HG02970 (cell line): Measurements from ENCODE around the gene UBASH3B.
"Not testable (repeated sequence)": the region's sequence is repeated elsewhere in the genome, so short reads cannot be mapped to it uniquely, and the experiment has no call there.

Experiments
- ATAC-seq: cut with Tn5 transposase; IDR thresholded peaks from one replicate; pipeline ENCODE4 v1.9.1; 2021; ENCODE audit warnings: mild to moderate bottlenecking, moderate library complexity, moderate number of reproducible peaks; ENCODE audit not compliant: unreplicated experiment, low FRiP score

Gene UBASH3B

GRCh38 chr11:122726028-122726427, 70.5 kb downstream of the UBASH3B start:
- no peak for ATAC-seq

GRCh38 chr11:122727101-122727929, 71.8 kb downstream of the UBASH3B start:
- ATAC-seq: no peak

- no peak for ATAC-seq
Measured at GRCh38 chr11:122728561-122728960, 73.0 kb downstream of the UBASH3B start.

GRCh38 chr11:122729139-122729538, 73.6 kb downstream of the UBASH3B start:
- ATAC-seq: no peak

GRCh38 chr11:122730694-122731093, 75.2 kb downstream of the UBASH3B start:
- ATAC-seq: not testable (repeated sequence)

GRCh38 chr11:122731500-122731913, 76.0 kb downstream of the UBASH3B start:
- no peak for ATAC-seq

GRCh38 chr11:122732342-122733315, 77.1 kb downstream of the UBASH3B start:
- no peak for ATAC-seq

GRCh38 chr11:122733318-122733717, 77.8 kb downstream of the UBASH3B start:
- no peak for ATAC-seq

- no peak for ATAC-seq
Measured at GRCh38 chr11:122734848-122735496, 79.5 kb downstream of the UBASH3B start.

- ATAC-seq: no peak
Measured at GRCh38 chr11:122737951-122738693, 82.6 kb downstream of the UBASH3B start.

- no peak for ATAC-seq
Measured at GRCh38 chr11:122741613-122742300, 86.2 kb downstream of the UBASH3B start.

GRCh38 chr11:122742301-122743018, 86.9 kb downstream of the UBASH3B start:
- no peak for ATAC-seq

GRCh38 chr11:122743097-122743741, 87.7 kb downstream of the UBASH3B start:
- no peak for ATAC-seq

GRCh38 chr11:122743949-122744348, 88.4 kb downstream of the UBASH3B start:
- ATAC-seq: no peak

- no peak for ATAC-seq
Measured at GRCh38 chr11:122744357-122744756, 88.8 kb downstream of the UBASH3B start.

- no peak for ATAC-seq
Measured at GRCh38 chr11:122745111-122745510, 89.6 kb downstream of the UBASH3B start.

GRCh38 chr11:122746050-122746478, 90.5 kb downstream of the UBASH3B start:
- peak; percentile 72 for ATAC-seq

GRCh38 chr11:122746611-122747244, 91.2 kb downstream of the UBASH3B start:
- ATAC-seq: no peak
